DMS153 treated with DMSO at 0.1 percent for 48 hours (cell line): ENCODE measurements around the gene NEUROD4.

Experiments used
- DNase-seq: peaks from one replicate; lab custom pipeline; 2025; ENCODE audit not compliant: unreplicated experiment; lab: John Stamatoyannopoulos, UW

Gene NEUROD4

GRCh38 chr12:55058082-55058481 is 38.3 kb downstream of the NEUROD4 start:
- DNase-seq: no peak

GRCh38 chr12:55058776-55059175 is 39.0 kb downstream of the NEUROD4 start:
- no peak for DNase-seq

- no peak for DNase-seq
Observed at GRCh38 chr12:55060470-55060869, 40.7 kb downstream of the NEUROD4 start.

- DNase-seq: no peak
Observed at GRCh38 chr12:55061024-55061423, 41.2 kb downstream of the NEUROD4 start.

GRCh38 chr12:55063291-55063690 is 43.5 kb downstream of the NEUROD4 start:
- DNase-seq: no peak

- DNase-seq: no peak
Observed at GRCh38 chr12:55065535-55065934, 45.8 kb downstream of the NEUROD4 start.

GRCh38 chr12:55067701-55068100 is 47.9 kb downstream of the NEUROD4 start:
- DNase-seq: no peak

- DNase-seq: peak; percentile 51
Observed at GRCh38 chr12:55068416-55069010, 48.7 kb downstream of the NEUROD4 start.

- peak; percentile 51 for DNase-seq
Observed at GRCh38 chr12:55072083-55072482, 52.3 kb downstream of the NEUROD4 start.

GRCh38 chr12:55073043-55074022 is 53.6 kb downstream of the NEUROD4 start:
- DNase-seq: peak; percentile 56

GRCh38 chr12:55074806-55075205 is 55.0 kb downstream of the NEUROD4 start:
- DNase-seq: no peak
